GM12878 (cell line): ENCODE data around the gene MRPL27. TPM values are rescaled to one million over a fixed set of nuclear protein-coding genes. Genes with fewer than 3 reads are reported as not detected.

Experiments
- ATAC-seq: fragments of 200-7000 bp; cut with Tn5 transposase; 3 replicates; pipeline ENCODE4 v1.9.1; 2020; ENCODE audit warnings: mild to moderate bottlenecking, moderate library complexity
- BruUV-seq: library from RNA; stranded (reverse); fragments of 400-500 nt; replicated peaks from 2 replicates; lab custom pipeline; 2021; lab: Mats Ljungman, UMichigan
- CTCF ChIA-PET: fragments of 300-600 bp; sonication (Branson Sonifier 250); formaldehyde crosslinking; extraction: SDS; loops from one replicate; lab custom pipeline; 2021; ENCODE audit warnings: inconsistent platforms; lab: Yijun Ruan, JAX
- POLR2A ChIA-PET: fragments of 350-600 bp; formaldehyde crosslinking; extraction: SDS; loops from one replicate; lab custom pipeline; 2021; ENCODE audit warnings: inconsistent platforms; lab: Charles Lee
- RAD21 ChIA-PET: fragments of 300-600 bp; sonication (Branson Sonifier 250); formaldehyde crosslinking; loops from one replicate; lab custom pipeline; 2023; ENCODE audit warnings: antibody characterized with exemption; ENCODE audit not compliant: unreplicated experiment; lab: Charles Lee
- SMC1A ChIA-PET: fragments of 300-600 bp; sonication (Branson Sonifier 250); formaldehyde crosslinking; loops from one replicate; lab custom pipeline; 2023; ENCODE audit not compliant: unreplicated experiment, uncharacterized antibody; lab: Charles Lee
- DNase-seq: peaks from one replicate; pipeline ENCODE4 v3.0.0-alpha.2; 2011; ENCODE audit warnings: low read depth, low spot score
- FAIRE-seq: peaks from 3 replicates; lab custom pipeline; 2011; peaks lifted over from hg19 to GRCh38; lab: Jason Lieb, UNC
- H2AFZ ChIP-seq: 2 replicates; pipeline ENCODE4 v1.6.0; 2011; ENCODE audit warnings: low read depth, low read length, control low read depth; ENCODE audit not compliant: control insufficient read depth
- H3K27ac ChIP-seq: 2 replicates; pipeline ENCODE4 v1.5.1; 2011; ENCODE audit warnings: control low read depth; ENCODE audit not compliant: control insufficient read depth, insufficient read depth
- H3K27me3 ChIP-seq, 2 experiments: replicated peaks in 1 of 2; 2 replicates each; pipeline versions ENCODE4 v1.6.0 to v1.6.1; 2011; ENCODE audit warnings: low read length in 1 of 2; ENCODE audit not compliant: control insufficient read depth in 2 of 2, insufficient read depth in 2 of 2
- H3K36me3 ChIP-seq, 2 experiments: 2 replicates each; pipeline ENCODE4 v1.5.1; 2011; ENCODE audit warnings: low read length in 1 of 2; ENCODE audit not compliant: control insufficient read depth in 2 of 2, insufficient read depth in 2 of 2
- H3K4me1 ChIP-seq: 2 replicates; pipeline ENCODE4 v1.6.1; 2011; ENCODE audit warnings: mild to moderate bottlenecking, low read length, moderate library complexity, mixed read lengths; ENCODE audit not compliant: control insufficient read depth, insufficient read depth
- H3K4me2 ChIP-seq: 2 replicates; pipeline ENCODE4 v1.6.0; 2011; ENCODE audit warnings: control low read depth; ENCODE audit not compliant: control insufficient read depth, insufficient read depth
- H3K4me3 ChIP-seq: fragments of 200-600 bp; sonication (generic); 2 replicates; pipeline ENCODE4 v1.5.1; 2016
- H3K79me2 ChIP-seq: 2 replicates; pipeline ENCODE4 v1.6.0; 2011; ENCODE audit warnings: low read length; ENCODE audit not compliant: control insufficient read depth, insufficient read depth
- H3K9ac ChIP-seq: 2 replicates; pipeline ENCODE4 v1.8.0; 2011; ENCODE audit warnings: low read length, control low read depth, mixed read lengths; ENCODE audit not compliant: control insufficient read depth, insufficient read depth
- H3K9me3 ChIP-seq: replicated peaks from 3 replicates; pipeline ENCODE4 v1.5.1; 2011; ENCODE audit warnings: mild to moderate bottlenecking, low read length; ENCODE audit not compliant: control insufficient read depth, insufficient read depth
- H4K20me1 ChIP-seq: 2 replicates; pipeline ENCODE4 v1.6.0; 2011; ENCODE audit not compliant: control insufficient read depth, insufficient read depth
- ASH2L ChIP-seq: fragments of 300-600, 200-600 bp; sonication (generic); IDR thresholded peaks from 2 replicates; pipeline ENCODE4 v1.6.1; 2017; ENCODE audit warnings: low read depth, mild to moderate bottlenecking, borderline replicate concordance
- CEBPZ ChIP-seq: fragments of 150-350 bp; IDR thresholded peaks from 2 replicates; pipeline ENCODE4 v1.6.1; 2016; ENCODE audit warnings: low read depth, low read length
- EP300 ChIP-seq, 2 experiments: fragments of 150-350 bp in 1 of 2; IDR thresholded peaks; 2 replicates each; pipeline ENCODE4 v1.6.1; 2011 to 2012; ENCODE audit warnings: low read depth in 2 of 2, low read length in 2 of 2, borderline replicate concordance in 1 of 2, improper control_type of control experiment in 1 of 2, inconsistent platforms in 1 of 2; ENCODE audit not compliant: control insufficient read depth in 1 of 2
- IKZF2 ChIP-seq, 2 experiments: fragments of 450-650 bp; IDR thresholded peaks; 2 replicates each; pipeline ENCODE4 v1.6.1; 2017; ENCODE audit warnings: mild to moderate bottlenecking in 2 of 2, moderate library complexity in 2 of 2
- MEF2B ChIP-seq: fragments of 450-650 bp; IDR thresholded peaks from 2 replicates; pipeline ENCODE4 v1.6.1; 2018; ENCODE audit warnings: mild to moderate bottlenecking, moderate library complexity; ENCODE audit not compliant: partially characterized antibody, poor library complexity, severe bottlenecking
- MYB ChIP-seq: fragments of 150-350 bp; IDR thresholded peaks from 2 replicates; pipeline ENCODE4 v1.6.1; 2014; ENCODE audit warnings: mild to moderate bottlenecking, low read depth, low read length, borderline replicate concordance
- POLR2A ChIP-seq: IDR thresholded peaks from 2 replicates; pipeline ENCODE4 v1.6.1; 2011; ENCODE audit warnings: low read depth, mild to moderate bottlenecking, low read length
- RB1 ChIP-seq: fragments of 450-650 bp; formaldehyde crosslinking; IDR thresholded peaks from 2 replicates; pipeline ENCODE4 v1.6.1; 2017; ENCODE audit warnings: mild to moderate bottlenecking, borderline replicate concordance
- SPI1 ChIP-seq: IDR thresholded peaks from 2 replicates; pipeline ENCODE4 v1.6.1; 2011; ENCODE audit warnings: low read depth, mild to moderate bottlenecking, low read length, moderate library complexity, borderline replicate concordance; ENCODE audit not compliant: insufficient read depth
- SRF ChIP-seq, 2 experiments: IDR thresholded peaks; 2 replicates each; pipeline ENCODE4 v1.6.1; 2011; ENCODE audit warnings: low read depth in 2 of 2, low read length in 2 of 2, mild to moderate bottlenecking in 1 of 2, moderate library complexity in 1 of 2
- ZBED1 ChIP-seq: IDR thresholded peaks from 2 replicates; pipeline ENCODE4 v1.6.1; 2016; ENCODE audit warnings: borderline replicate concordance
- ZNF274 ChIP-seq: IDR thresholded peaks from one replicate; pipeline ENCODE4 v1.8.0; 2011; ENCODE audit not compliant: insufficient read length, insufficient read depth
- ZNF592 ChIP-seq: fragments of 450-650 bp; IDR thresholded peaks from 2 replicates; pipeline ENCODE4 v1.6.1; 2017; ENCODE audit warnings: mild to moderate bottlenecking, moderate library complexity
- ZNF622 ChIP-seq: fragments of 450-650 bp; IDR thresholded peaks from 2 replicates; pipeline ENCODE4 v1.6.1; 2017; ENCODE audit warnings: mild to moderate bottlenecking, inconsistent platforms
- WGBS: methylation state at CpG from one replicate; pipeline ENCODE4 v1.1.6; 2016; ENCODE audit warnings: low lambda C conversion rate; ENCODE audit not compliant: insufficient replicate concordance, insufficient coverage; ENCODE audit errors: missing lambda C conversion rate; 5-methylcytosine and 5-hydroxymethylcytosine counted together
- in situ Hi-C: fragments of 300-500 bp; cut with MboI; formaldehyde crosslinking; loops from 9 replicates; pipeline ENCODE4 v1.14.3; 2018; ENCODE audit warnings: mixed read lengths
- intact Hi-C: fragments of 100-400 bp; cut with micrococcal nuclease; formaldehyde crosslinking; loops from one replicate; pipeline ENCODE4 v1.14.2; 2022; ENCODE audit not compliant: unreplicated experiment
- polyA plus RNA-seq, 11 experiments: library from polyadenylated mRNA; depleted of rRNA in 4 of 11; unstranded in 6 of 11; stranded (reverse) in 5 of 11; fragments of >200 nt; fragmentation: Nextera tagmentation in 4 of 11; fragmentation: Illumina TruSeq in 1 of 11; extraction: Ambion mirVana in 4 of 11; extraction: Trizol in 1 of 11; gene quantifications; 1 replicate in 1 of 11; 2 replicates in 10 of 11; pipeline versions ENCODE4 v1.2.1 to v1.2.3, GENCODE V29; 2011 to 2016; ENCODE audit warnings: inconsistent platforms in 2 of 11, missing spikeins in 2 of 11, low read depth in 1 of 11
- total RNA-seq, 4 experiments: library from RNA; depleted of rRNA in 3 of 4; stranded (reverse); fragments of >200 nt in 3 of 4; fragmentation: Illumina TruSeq in 1 of 4; extraction: Trizol in 1 of 4; gene quantifications; 2 replicates each; pipeline versions ENCODE4 v1.2.1 to v1.2.3, GENCODE V29; 2013 to 2021

Gene MRPL27
- total and polyA plus RNA-seq, 10 of the 15 experiments (the other 5 are each of a cell fraction or from before 2014, with no cell fraction given) = 83.0 to 390 (median 131) TPM

GRCh38 chr17:50326831-50327364 lies 46.1 kb downstream of the MRPL27 start (continued):
- TF ChIP-seq SPI1 (no peak), ZNF622 (no peak), ZNF274 (no peak), IKZF2 (IDR thresholded peaks at IDR 0.05) (peak; percentile 91 to 92), SRF (IDR thresholded peaks at IDR 0.05; ENCODE audit: low read depth in 2 of 2, low read length in 2 of 2) (no peak), MEF2B (no peak), ASH2L (no peak), POLR2A (no peak), ZBED1 (no peak), MYB (no peak), EP300 (IDR thresholded peaks at IDR 0.05; ENCODE audit: borderline replicate concordance in 1 of 2, control insufficient read depth in 1 of 2, low read depth in 2 of 2, low read length in 2 of 2) (peak in 1 of 2 experiments; percentile 59; a peak in 1 of 4 replicates), RB1 (no peak)
- TF ChIP-seq, all 136 proteins: peak for 19

- Histone ChIP-seq H4K20me1 (no peaks in the 10 kb centered on the region), H3K27me3 (no peaks in the 10 kb centered on the region), H3K4me3 (no peak overlapping the region), H3K79me2 (no peaks in the 10 kb centered on the region), H3K27ac (no peak overlapping the region), H2AFZ (no peak overlapping the region), H3K9ac (no peak overlapping the region), H3K9me3 (no peaks in the 10 kb centered on the region), H3K36me3 (no peaks in the 10 kb centered on the region), H3K4me1 (peaks cover 3% of the 10 kb centered on the region), H3K4me2 (no peak overlapping the region)
- WGBS = 40% methylated on average over 4 of the region's 4 CpGs
- no peak for DNase-seq
- in situ Hi-C loops = no loop called here
- BruUV-seq = no TSS peak
- ChIA-PET SMC1A (interaction anchor here (0.8 to 3.2 kb wide), 2 partner anchors 14 to 28 kb away, joined by 3 to 12 read pairs; no protein-coding TSS in a partner anchor), RAD21 (interaction anchor here (0.6 kb wide), 1 partner anchor 133 kb away, joined by 4 read pairs; no protein-coding TSS in a partner anchor), CTCF (no interaction called here), POLR2A (interaction anchor here (0.6 to 1.5 kb wide), 6 partner anchors 13 to 162 kb away, joined by 3 to 9 read pairs (median 4); partner anchors contain the start of gene XYLT2)
- ATAC-seq = no peak
- intact Hi-C loops = no loop called here
- no peak for FAIRE-seq
- TF ChIP-seq ZNF592 (no peak), CEBPZ (no peak)
Observed at GRCh38 chr17:50325906-50326305, 47.1 kb downstream of the MRPL27 start.
